Transverse colon (tissue), 4 donors: ENCODE data around the gene NME3. TPM values are rescaled to one million over a fixed set of nuclear protein-coding genes. Genes with fewer than 3 reads are reported as not detected.

Experiments used
- DNase-seq: peaks from one replicate; pipeline ENCODE4 v3.0.0-alpha.2; 2019
- H3K27ac ChIP-seq, 4 donors: fragments of 200-600 bp; sonication (generic); 2 replicates each; pipeline ENCODE4 v1.5.1; 2016 to 2018; ENCODE audit warnings: inconsistent platforms in 4 of 4
- H3K27me3 ChIP-seq: fragments of 200-600 bp; sonication (generic); 2 replicates; pipeline ENCODE4 v1.5.1; 2017; ENCODE audit warnings: inconsistent platforms
- H3K36me3 ChIP-seq, 4 donors: fragments of 200-600 bp; sonication (generic); 2 replicates each; pipeline ENCODE4 v1.5.1; 2017 to 2019; ENCODE audit warnings: inconsistent platforms in 4 of 4
- H3K4me1 ChIP-seq, 4 donors: fragments of 200-600 bp; sonication (generic); 2 replicates each; pipeline ENCODE4 v1.5.1; 2017 to 2020; ENCODE audit warnings: inconsistent platforms in 4 of 4
- H3K4me3 ChIP-seq, 4 donors: fragments of 200-600 bp; sonication (generic); 1 replicate in 1 of 4; 2 replicates in 3 of 4; pipeline versions ENCODE4 v1.5.1 to v1.6.1; 2017 to 2019; ENCODE audit warnings: inconsistent platforms in 4 of 4
- H3K9me3 ChIP-seq, 2 donors: fragments of 200-600 bp; sonication (generic); 2 replicates each; pipeline ENCODE4 v1.5.1; 2017 to 2019; ENCODE audit warnings: inconsistent platforms in 2 of 2
- EP300 ChIP-seq: sonication (generic); formaldehyde crosslinking; IDR thresholded peaks from one replicate; pipeline ENCODE4 v1.6.1; 2017; ENCODE audit warnings: antibody characterized with exemption, low read depth
- POLR2A ChIP-seq: fragments of 450-650 bp; IDR thresholded peaks from one replicate; pipeline ENCODE4 v1.6.1; 2016; ENCODE audit warnings: antibody characterized with exemption, mild to moderate bottlenecking, moderate library complexity
- POLR2AphosphoS5 ChIP-seq, 3 donors: sonication (generic); formaldehyde crosslinking; IDR thresholded peaks; one replicate each; pipeline ENCODE4 v1.6.1; 2016; ENCODE audit warnings: antibody characterized with exemption in 3 of 3
- WGBS, 2 donors: methylation state at CpG; one replicate each; pipeline ENCODE4 v1.1.5; 2018; ENCODE audit warnings: low coverage in 1 of 2; 5-methylcytosine and 5-hydroxymethylcytosine counted together
- in situ Hi-C, 4 donors: fragments of 200-750 bp; cut with MboI; loops; one replicate each; pipeline versions ENCODE4 v1.15.0 to v1.15.1; 2017; ENCODE audit warnings: low sequenced_read_pairs in 3 of 4, low pct_ligation_motif_present in 1 of 4, low pct_unique_long_range_greater_than_20kb in 1 of 4
- intact Hi-C: fragments of 100-400 bp; cut with DNase I; formaldehyde crosslinking; loops from one replicate; pipeline ENCODE4 v1.15.1; 2023; ENCODE audit warnings: low total_unique reads
- total RNA-seq, 4 donors: library from RNA; depleted of rRNA; stranded (reverse); fragments of >200 nt; gene quantifications; one replicate each; pipeline ENCODE4 v1.1.0, GENCODE V29; 2016
- TF ChIP-seq, protein P1 (sequence below), 5 experiments: fragments of 200-600 bp in 3 of 5; fragments of 450-650 bp in 2 of 5; sonication (generic) in 3 of 5; IDR thresholded peaks; 1 replicate in 2 of 5; 2 replicates in 3 of 5; pipeline ENCODE4 v1.5.1; 2016 to 2017; ENCODE audit warnings: antibody characterized with exemption in 5 of 5, inconsistent platforms in 3 of 5, mild to moderate bottlenecking in 2 of 5, moderate library complexity in 1 of 5

The NME3 gene
- total RNA-seq, 4 donors from 2014 or later = 116 to 286 (median 132) TPM

DNA sequence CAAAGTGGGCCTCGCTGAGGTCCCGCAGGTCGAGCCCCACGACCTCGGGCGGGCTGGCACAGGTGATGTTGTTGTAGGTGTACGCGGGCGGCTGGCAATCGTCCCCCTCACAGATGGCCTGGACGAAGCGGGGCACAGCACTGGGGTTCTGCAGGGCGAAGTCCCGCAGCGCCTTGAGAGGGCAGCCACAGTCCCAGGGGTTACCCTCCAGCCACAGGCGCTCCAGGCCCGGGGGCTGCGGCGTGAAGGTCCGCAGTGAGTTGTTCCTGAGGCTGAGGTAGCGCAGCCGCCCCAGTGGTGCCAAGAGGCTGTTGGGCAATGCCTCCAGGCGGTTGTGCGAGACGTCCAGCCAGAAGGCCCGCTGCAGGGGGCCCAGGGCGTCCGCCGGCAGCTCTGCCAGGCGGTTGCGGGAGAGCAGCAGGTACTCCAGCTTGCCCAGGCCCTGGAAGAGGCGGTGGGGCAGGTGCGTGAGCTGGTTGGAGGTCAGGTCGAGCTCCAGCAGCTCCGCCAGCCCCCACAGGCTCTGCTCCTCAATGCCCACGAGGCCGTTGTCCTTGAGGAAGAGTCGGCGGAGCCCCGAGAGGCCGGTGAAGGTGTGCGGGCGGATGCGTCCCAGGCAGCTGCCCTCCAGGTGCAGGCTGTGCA, 19.4 kb upstream of the NME3 start:
- H3K9me3 ChIP-seq = no peaks in the 10 kb centered on the region
- in situ Hi-C loops (no loop called here), intact Hi-C loops (no loop called here)
- no peaks in the 10 kb centered on the region for H3K27me3 ChIP-seq
- 95% methylated on average over 32 of the region's 44 CpGs; no CpG with 5 or more reads in 1 of the 2 donors for whole genome bisulfite sequencing, 2 donors
- H3K27ac ChIP-seq = no peak overlapping the region
- H3K4me1 ChIP-seq = peaks cover 0 to 9% (median 6%) of the 10 kb centered on the region in 4 donors
- DNase-seq = no peak
- no peak overlapping the region for H3K4me3 ChIP-seq
- H3K36me3 ChIP-seq = no peaks in the 10 kb centered on the region
- TF ChIP-seq POLR2AphosphoS5 (IDR thresholded peaks at IDR 0.05) (no peak), POLR2A (no peak), EP300 (no peak)
- TF ChIP-seq, protein P1, sequence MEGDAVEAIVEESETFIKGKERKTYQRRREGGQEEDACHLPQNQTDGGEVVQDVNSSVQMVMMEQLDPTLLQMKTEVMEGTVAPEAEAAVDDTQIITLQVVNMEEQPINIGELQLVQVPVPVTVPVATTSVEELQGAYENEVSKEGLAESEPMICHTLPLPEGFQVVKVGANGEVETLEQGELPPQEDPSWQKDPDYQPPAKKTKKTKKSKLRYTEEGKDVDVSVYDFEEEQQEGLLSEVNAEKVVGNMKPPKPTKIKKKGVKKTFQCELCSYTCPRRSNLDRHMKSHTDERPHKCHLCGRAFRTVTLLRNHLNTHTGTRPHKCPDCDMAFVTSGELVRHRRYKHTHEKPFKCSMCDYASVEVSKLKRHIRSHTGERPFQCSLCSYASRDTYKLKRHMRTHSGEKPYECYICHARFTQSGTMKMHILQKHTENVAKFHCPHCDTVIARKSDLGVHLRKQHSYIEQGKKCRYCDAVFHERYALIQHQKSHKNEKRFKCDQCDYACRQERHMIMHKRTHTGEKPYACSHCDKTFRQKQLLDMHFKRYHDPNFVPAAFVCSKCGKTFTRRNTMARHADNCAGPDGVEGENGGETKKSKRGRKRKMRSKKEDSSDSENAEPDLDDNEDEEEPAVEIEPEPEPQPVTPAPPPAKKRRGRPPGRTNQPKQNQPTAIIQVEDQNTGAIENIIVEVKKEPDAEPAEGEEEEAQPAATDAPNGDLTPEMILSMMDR (IDR thresholded peaks at IDR 0.05) = no peak

DNA sequence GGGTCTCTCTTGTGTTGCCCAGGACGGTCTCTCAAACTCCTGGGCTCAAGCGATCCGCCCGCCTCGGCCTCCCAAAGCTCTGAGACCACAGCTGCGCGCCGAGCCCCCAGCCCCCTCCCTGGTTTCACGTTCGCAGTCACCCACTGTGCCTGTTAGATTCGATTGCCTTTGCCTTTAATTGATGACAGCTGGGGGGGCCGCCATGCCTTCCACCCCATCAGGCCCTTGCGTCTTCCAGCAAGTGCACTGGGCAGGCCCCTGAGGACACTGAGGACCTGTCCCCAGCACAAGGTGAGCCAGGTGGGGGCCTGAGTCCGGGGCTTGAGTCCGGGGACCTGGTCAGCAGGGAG, 18.9 kb upstream of the NME3 start:
- Histone ChIP-seq H3K9me3 (no peaks in the 10 kb centered on the region), H3K27me3 (no peaks in the 10 kb centered on the region), H3K27ac (no peak overlapping the region), H3K4me3 (no peak overlapping the region), H3K36me3 (no peaks in the 10 kb centered on the region), H3K4me1 (peaks cover 0 to 9% (median 6%) of the 10 kb centered on the region in 4 donors)
- intact Hi-C loops (no loop called here), in situ Hi-C loops (no loop called here)
- no peak for DNase-seq
- WGBS, 2 donors = 96 to 98% methylated on average over 11 to 15 of the region's 15 CpGs
- TF ChIP-seq POLR2AphosphoS5 (IDR thresholded peaks at IDR 0.05) (no peak), POLR2A (no peak), EP300 (no peak)
- TF ChIP-seq, protein P1 (IDR thresholded peaks at IDR 0.05) = no peak

DNA sequence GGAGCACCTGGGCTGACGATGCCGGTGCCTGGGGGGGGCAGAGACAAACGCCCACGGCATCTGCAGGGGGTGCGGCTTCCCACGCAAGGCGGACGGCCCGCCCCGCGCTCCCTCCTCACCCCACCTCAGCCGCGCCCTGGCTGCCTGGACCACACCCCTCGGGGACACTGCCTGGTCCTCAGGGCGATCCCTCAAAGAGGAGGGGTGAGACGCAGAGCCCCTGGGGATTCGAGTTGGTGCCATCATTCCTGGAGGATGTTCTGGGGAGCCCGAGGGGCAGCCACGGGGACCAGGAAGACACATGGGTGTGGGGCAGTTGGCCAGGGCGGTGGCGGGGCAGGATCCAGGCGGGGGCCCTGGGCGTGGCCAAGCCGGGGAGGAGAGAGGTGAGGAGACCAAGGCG, 18.3 kb upstream of the NME3 start:
- Histone ChIP-seq H3K27me3 (no peaks in the 10 kb centered on the region), H3K27ac (no peak overlapping the region), H3K4me3 (no peak overlapping the region), H3K4me1 (peaks cover 0 to 9% (median 6%) of the 10 kb centered on the region in 4 donors), H3K36me3 (no peaks in the 10 kb centered on the region), H3K9me3 (no peaks in the 10 kb centered on the region)
- no peak for DNase-seq
- intact Hi-C loops = no loop called here
- in situ Hi-C loops = no loop called here
- TF ChIP-seq POLR2A = no peak
- no peak for TF ChIP-seq EP300
- TF ChIP-seq, protein P1 (IDR thresholded peaks at IDR 0.05) = no peak
- TF ChIP-seq POLR2AphosphoS5 (IDR thresholded peaks at IDR 0.05) = no peak
- WGBS, 2 donors = 82% methylated on average over 23 of the region's 25 CpGs; no CpG with 5 or more reads in 1 of the 2 donors

DNA sequence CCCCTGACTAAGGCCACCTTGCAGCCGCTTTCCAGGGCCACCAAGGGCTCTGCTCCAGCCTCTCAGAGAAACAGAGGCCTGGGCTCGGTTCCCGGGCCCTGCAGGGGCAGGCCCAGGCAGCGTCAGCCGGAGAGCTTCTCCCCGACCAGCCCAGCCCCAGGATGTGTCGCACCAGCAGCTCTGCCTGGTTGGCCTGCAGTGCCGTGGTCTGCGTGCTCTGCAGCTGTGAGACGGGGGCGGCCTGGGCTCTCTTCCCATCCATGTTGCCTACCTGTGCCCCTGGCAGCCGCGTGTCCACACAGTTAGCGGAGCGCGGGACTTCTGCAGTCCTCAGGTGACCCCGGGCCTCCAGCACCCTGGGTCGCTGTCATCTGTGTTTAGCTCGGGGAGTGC, 17.4 kb upstream of the NME3 start:
- no peak overlapping the region for H3K27ac ChIP-seq
- no peaks in the 10 kb centered on the region for H3K9me3 ChIP-seq
- no peak overlapping the region for H3K4me3 ChIP-seq
- 70% methylated on average over 19 of the region's 19 CpGs; no CpG with 5 or more reads in 1 of the 2 donors for WGBS, 2 donors
- in situ Hi-C loops = no loop called here
- H3K27me3 ChIP-seq = no peaks in the 10 kb centered on the region
- peaks cover 0 to 12% (median 9%) of the 10 kb centered on the region in 4 donors for H3K4me1 ChIP-seq
- DNase-seq = no peak
- intact Hi-C loops = no loop called here
- no peak for TF ChIP-seq POLR2A
- no peak for TF ChIP-seq POLR2AphosphoS5 (IDR thresholded peaks at IDR 0.05)
- TF ChIP-seq EP300 = no peak
- TF ChIP-seq, protein P1 (IDR thresholded peaks at IDR 0.05) = no peak
- no peaks in the 10 kb centered on the region for H3K36me3 ChIP-seq
